ENCODE results near the gene EME1.

Gene EME1

DNA sequence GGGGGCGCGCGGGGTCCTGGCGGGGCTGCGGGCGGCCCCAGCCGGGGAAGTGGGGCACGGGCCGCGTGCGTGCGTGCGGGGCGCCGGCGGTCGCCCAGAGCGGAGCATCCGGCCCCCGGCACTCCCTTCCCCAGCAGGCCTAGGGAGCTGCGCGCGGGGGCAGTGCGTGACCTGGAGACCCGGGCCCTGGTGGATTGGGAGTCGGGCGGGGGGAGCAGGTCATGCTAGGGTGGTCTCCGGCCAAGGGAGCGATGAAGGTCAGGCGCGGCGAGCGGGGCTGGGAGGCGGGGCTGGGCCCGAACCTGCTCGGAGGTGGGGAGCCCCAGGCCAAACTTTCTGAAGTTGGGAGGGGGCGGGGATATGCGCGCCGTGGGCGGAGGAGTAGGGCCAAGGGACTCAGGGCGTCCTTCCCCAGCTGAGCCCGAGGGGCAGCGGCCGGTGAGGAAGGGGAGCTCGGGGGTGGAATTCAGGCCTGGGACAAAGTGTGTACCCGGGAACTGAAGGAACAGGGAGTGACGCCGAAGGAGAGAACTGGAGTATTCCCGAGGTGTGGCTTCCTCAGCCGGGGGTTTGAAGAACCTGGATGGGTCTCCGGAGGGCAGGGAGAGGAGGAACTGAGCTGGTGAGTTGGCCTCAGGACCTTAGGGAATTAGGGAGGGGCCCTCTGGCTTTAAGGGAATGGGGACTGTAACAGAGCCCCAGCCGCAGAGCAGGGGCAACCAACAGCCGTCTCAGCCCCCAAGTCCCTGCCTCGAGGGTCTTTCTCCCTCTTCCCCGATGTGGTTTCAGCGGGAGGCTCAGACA lies 26.5 kb upstream of the EME1 start:
- peak overlapping the region; percentile 68 to 92 (median 88) for H3K27ac ChIP-seq
- H3K36me3 ChIP-seq, result peaks cover 0 to 10% (median 0%) of the 10 kb centered on the region in 11 experiments; a peak in 3 of 22 replicates
- H3K9ac ChIP-seq, result peak overlapping the region; percentile 87 to 96 (median 92)
- peak overlapping the region; percentile 82 to 98 (median 92) for H3K4me3 ChIP-seq
- peaks cover 20 to 44% (median 37%) of the 10 kb centered on the region in 11 experiments; a peak in 20 of 22 replicates for H4K20me1 ChIP-seq
- no peaks in the 10 kb centered on the region for H3K27me3 ChIP-seq
- TF ChIP-seq Cebpa-rat (IDR thresholded peaks at IDR 0.05), result no peak
- peaks cover 33 to 48% (median 42%) of the 10 kb centered on the region in 10 experiments for H3K4me1 ChIP-seq
- peak overlapping the region; percentile 91 to 100 (median 98) for H3K4me2 ChIP-seq
- peaks cover 7 to 9% (median 8%) of the 10 kb centered on the region in 11 experiments; a peak in 17 of 22 replicates for H3K9me3 ChIP-seq (replicated peaks in 1 of 11)

DNA sequence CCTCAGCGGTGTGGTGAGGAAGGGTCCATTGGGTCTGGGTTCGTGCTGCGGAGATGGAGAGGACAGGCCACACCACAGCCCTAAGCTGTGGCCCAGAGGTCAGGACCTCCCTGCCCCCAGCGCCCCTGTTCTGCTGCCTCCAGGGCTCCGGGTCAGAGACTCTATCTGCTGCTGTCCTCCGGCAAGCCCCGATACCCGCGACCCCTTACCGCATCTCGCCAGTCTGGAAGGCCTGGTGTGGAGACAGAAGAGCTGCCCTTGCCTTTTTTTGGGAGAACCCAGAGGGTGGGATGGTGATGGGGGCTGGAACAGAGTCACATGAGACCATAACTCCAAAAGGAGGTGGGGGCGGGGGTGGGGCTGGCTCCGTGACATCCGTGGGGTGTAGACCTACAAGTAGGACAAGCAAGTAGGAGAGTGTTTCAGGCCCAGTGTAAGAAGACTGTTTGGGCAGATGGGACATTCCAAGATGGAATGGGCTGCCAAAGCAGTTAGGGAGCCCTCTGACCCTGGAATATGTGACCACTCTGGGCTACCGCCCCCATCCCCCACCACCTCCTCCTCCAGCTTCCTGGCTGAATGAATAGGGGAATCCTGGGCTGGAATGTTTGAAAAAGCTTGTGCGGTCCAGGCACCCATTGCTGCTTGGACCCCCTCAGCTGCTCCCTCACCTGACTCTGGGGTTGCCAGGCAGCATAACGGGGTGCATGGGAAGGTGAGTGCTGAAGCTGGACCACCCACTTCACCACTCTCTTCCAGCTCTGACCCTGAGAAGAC lies 25.7 kb upstream of the EME1 start:
- H3K27ac ChIP-seq, result peak overlapping the region; percentile 68 to 92 (median 88); a peak in 21 of 22 replicates
- H3K4me1 ChIP-seq, result peaks cover 33 to 48% (median 42%) of the 10 kb centered on the region in 10 experiments
- no peaks in the 10 kb centered on the region for H3K27me3 ChIP-seq
- peaks cover 25 to 52% (median 45%) of the 10 kb centered on the region in 11 experiments; a peak in 20 of 22 replicates for H4K20me1 ChIP-seq
- H3K9ac ChIP-seq, result peak overlapping the region; percentile 87 to 96 (median 92)
- peaks cover 0 to 17% (median 7%) of the 10 kb centered on the region in 11 experiments; a peak in 15 of 22 replicates for H3K36me3 ChIP-seq
- peak overlapping the region; percentile 91 to 100 (median 98) for H3K4me2 ChIP-seq
- peak overlapping the region; percentile 82 to 98 (median 92) for H3K4me3 ChIP-seq
- no peak for TF ChIP-seq Cebpa-rat (IDR thresholded peaks at IDR 0.05)
- H3K9me3 ChIP-seq (replicated peaks in 1 of 11), result peaks cover 0 to 1% (median 0%) of the 10 kb centered on the region in 11 experiments; a peak in 7 of 22 replicates

DNA sequence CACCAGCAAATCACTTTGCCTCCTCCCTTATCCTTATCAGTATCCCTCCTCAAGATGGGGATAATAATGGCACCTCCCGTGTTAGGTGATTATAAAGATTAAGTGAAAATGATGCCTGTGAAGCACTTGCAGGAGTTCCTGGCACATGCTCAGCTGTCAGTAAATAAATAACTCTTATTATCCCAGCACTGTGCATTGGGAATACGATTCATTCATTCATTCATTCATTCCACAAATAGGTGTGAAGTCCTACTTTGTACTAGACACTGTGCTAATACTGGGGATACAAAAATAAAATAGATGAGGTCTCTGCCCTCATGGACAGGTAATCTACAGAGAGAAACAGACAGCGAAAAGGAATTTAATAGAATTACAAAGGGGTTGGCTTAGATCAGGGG lies 25.1 kb upstream of the EME1 start:
- no peak for TF ChIP-seq Cebpa-rat (IDR thresholded peaks at IDR 0.05)
- H3K9me3 ChIP-seq (replicated peaks in 1 of 11), result no peaks in the 10 kb centered on the region
- peaks cover 29 to 57% (median 51%) of the 10 kb centered on the region in 11 experiments; a peak in 20 of 22 replicates for H4K20me1 ChIP-seq
- peaks cover 33 to 48% (median 42%) of the 10 kb centered on the region in 10 experiments for H3K4me1 ChIP-seq
- H3K9ac ChIP-seq, result peak overlapping the region in 2 of 11 experiments; percentile 4 to 95; a peak in 3 of 22 replicates
- peak overlapping the region in 1 of 10 experiments; percentile 88; a peak in 1 of 20 replicates for H3K4me3 ChIP-seq
- H3K4me2 ChIP-seq, result peak overlapping the region; percentile 91 to 100 (median 98)
- H3K27me3 ChIP-seq, result no peaks in the 10 kb centered on the region
- peaks cover 0 to 22% (median 13%) of the 10 kb centered on the region in 11 experiments; a peak in 16 of 22 replicates for H3K36me3 ChIP-seq
- H3K27ac ChIP-seq, result no peak overlapping the region

DNA sequence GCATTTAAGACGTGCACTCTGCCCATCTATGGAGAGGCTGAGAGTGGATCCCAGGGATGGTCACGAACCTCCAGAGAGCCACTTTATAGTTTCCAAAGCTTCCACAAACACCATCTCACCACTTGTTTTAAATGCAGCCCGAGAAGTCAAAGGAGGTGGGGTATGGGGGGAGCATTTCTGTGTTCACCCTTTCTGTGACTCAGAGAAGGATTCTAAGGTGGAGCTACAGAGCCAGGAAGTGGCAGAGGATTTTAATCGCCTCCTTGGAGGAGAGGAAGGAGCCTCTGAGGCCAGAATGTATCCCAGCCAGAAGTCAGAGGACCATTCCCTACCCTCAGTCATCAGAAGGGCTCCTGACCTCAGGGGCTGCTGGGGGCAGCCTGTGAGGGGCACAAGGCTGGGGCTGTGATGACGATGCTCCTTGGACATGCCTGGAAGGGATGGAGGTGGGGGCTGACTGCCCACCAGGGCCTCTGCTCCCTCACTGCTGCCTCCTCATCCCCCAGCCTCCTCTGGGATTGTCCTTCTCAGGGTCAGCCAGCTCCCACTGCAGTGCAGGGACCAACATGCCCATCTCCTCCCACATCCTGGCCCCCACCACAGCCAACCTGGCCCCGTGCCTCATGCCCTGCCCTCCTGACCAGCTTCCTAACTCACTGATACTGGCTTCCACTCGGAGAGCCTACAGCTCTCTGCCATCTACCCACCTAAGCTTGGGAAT lies 24.3 kb upstream of the EME1 start:
- TF ChIP-seq Cebpa-rat (IDR thresholded peaks at IDR 0.05), result no peak
- Histone ChIP-seq H3K27me3 (no peaks in the 10 kb centered on the region), H3K4me2 (peak overlapping the region in 9 of 11 experiments; percentile 2 to 100 (median 96); a peak in 13 of 22 replicates), H3K9me3 (replicated peaks in 1 of 11) (no peaks in the 10 kb centered on the region), H4K20me1 (peaks cover 29 to 65% (median 58%) of the 10 kb centered on the region in 11 experiments; a peak in 20 of 22 replicates), H3K4me1 (peaks cover 33 to 48% (median 42%) of the 10 kb centered on the region in 10 experiments), H3K4me3 (no peak overlapping the region), H3K9ac (peak overlapping the region in 4 of 11 experiments; percentile 4 to 15 (median 12); a peak in 3 of 22 replicates), H3K36me3 (peaks cover 1 to 30% (median 19%) of the 10 kb centered on the region in 11 experiments; a peak in 21 of 22 replicates), H3K27ac (peak overlapping the region in 1 of 11 experiments; percentile 14; a peak in 1 of 22 replicates)

DNA sequence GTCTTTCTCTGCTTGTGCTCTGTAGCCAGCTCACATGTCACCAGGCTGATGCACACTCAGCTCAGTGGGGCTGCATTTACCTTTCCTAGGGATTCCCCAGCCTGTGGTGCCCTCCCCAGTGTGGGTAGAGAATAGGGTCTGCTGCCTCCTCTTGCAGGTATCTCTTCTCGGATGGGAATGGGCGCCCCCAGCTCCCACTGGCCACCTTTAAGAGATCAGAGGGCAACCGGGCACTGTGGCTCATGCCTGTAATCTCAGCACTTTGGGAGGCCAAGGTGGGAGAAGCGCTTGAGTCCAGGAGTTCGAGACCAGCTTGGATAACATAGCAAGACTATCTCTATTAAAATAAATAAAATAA lies 23.8 kb upstream of the EME1 start:
- Histone ChIP-seq H3K4me1 (peaks cover 31 to 44% (median 39%) of the 10 kb centered on the region in 10 experiments), H4K20me1 (peaks cover 34 to 71% (median 59%) of the 10 kb centered on the region in 11 experiments; a peak in 20 of 22 replicates), H3K9me3 (replicated peaks in 1 of 11) (no peaks in the 10 kb centered on the region), H3K4me3 (no peak overlapping the region), H3K27ac (no peak overlapping the region), H3K9ac (0 out of 22 replicates have a peak overlapping the region, but pooled peaks of 2 of the 11 experiments have one; percentile 10 to 15), H3K4me2 (peak overlapping the region in 2 of 11 experiments; percentile 91 to 96; a peak in 5 of 22 replicates), H3K27me3 (no peaks in the 10 kb centered on the region), H3K36me3 (peaks cover 7 to 36% (median 25%) of the 10 kb centered on the region in 11 experiments; a peak in 21 of 22 replicates)
- TF ChIP-seq Cebpa-rat (IDR thresholded peaks at IDR 0.05), result no peak

DNA sequence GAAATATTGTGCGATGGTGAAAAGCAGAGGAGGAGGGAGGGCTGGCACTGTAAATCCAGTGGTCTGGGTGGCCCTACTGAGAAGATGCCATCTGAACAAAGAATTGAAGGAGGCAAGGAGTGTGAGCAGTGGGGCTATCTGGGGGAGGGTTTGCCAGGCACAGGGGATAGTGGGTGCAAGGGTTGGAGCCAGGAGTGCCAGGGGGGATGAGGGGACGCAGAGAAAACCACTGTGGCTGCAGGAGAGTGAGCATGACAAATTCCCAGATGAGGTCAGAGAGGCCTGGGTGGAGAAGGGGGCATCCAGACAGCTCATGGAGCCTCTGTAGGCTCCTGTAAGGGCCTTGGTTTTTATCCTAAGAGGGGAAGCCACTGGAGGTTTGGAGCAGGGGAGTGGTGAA lies 22.3 kb upstream of the EME1 start:
- Histone ChIP-seq H4K20me1 (peaks cover 37 to 86% (median 67%) of the 10 kb centered on the region in 11 experiments; a peak in 20 of 22 replicates), H3K27me3 (no peaks in the 10 kb centered on the region), H3K9me3 (replicated peaks in 1 of 11) (no peaks in the 10 kb centered on the region), H3K4me2 (no peak overlapping the region), H3K27ac (no peak overlapping the region), H3K4me3 (no peak overlapping the region), H3K9ac (no peak overlapping the region), H3K4me1 (peaks cover 19 to 31% (median 24%) of the 10 kb centered on the region in 10 experiments), H3K36me3 (peaks cover 22 to 51% (median 40%) of the 10 kb centered on the region in 11 experiments)
- TF ChIP-seq Cebpa-rat (IDR thresholded peaks at IDR 0.05), result no peak

DNA sequence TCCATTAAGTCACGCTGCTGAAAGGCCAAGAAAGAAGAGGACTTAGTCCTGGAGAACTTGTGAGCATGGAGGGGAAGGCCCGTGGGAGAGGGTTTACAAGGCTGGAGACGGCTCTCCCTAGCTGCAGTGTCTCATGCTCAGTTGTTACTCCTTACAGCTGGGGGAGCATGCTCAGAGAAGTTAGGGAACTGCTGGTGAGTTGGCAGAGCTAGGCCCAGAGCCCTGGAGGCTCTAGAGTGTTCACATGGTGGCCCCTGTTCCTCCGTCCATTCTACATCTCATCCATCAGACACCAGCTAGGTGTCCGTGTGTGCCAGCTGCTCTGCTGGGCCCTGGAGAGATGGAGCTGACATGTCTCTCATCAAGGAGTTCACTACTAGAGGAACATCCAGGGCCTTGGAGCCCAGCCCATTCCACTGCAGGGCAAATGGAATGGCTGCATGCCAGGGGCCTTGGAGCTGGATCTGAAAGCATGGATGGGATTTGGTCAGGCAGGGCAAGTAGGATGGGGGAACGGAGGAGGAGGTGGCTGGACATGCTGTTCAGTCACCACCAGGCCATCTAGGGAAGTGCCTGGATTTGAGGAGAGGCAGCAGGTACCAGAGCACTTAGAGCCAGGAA lies 20.8 kb upstream of the EME1 start:
- peaks cover 37 to 96% (median 75%) of the 10 kb centered on the region in 11 experiments; a peak in 20 of 22 replicates for H4K20me1 ChIP-seq
- no peaks in the 10 kb centered on the region for H3K27me3 ChIP-seq
- peaks cover 36 to 65% (median 54%) of the 10 kb centered on the region in 11 experiments for H3K36me3 ChIP-seq
- peaks cover 18 to 32% (median 21%) of the 10 kb centered on the region in 10 experiments for H3K4me1 ChIP-seq
- no peak overlapping the region for H3K4me2 ChIP-seq
- no peak overlapping the region for H3K27ac ChIP-seq
- H3K9me3 ChIP-seq (replicated peaks in 1 of 11), result no peaks in the 10 kb centered on the region
- H3K9ac ChIP-seq, result no peak overlapping the region
- H3K4me3 ChIP-seq, result no peak overlapping the region
- no peak for TF ChIP-seq Cebpa-rat (IDR thresholded peaks at IDR 0.05)
